Measurements from ENCODE around the gene CEACAM5.

The CEACAM5 gene

GRCh38 chr19:41687419-41687818 lies 21.0 kb upstream of the CEACAM5 start:
- Mint-ChIP-seq H3K4me3 (no peak overlapping the region), H3K27ac (no peak overlapping the region), H3K4me1 (no peaks in the 10 kb centered on the region), H3K27me3 (ENCODE audit: low read depth, poor library complexity) (peaks cover 7% of the 10 kb centered on the region), H3K9me3 (peaks cover 82% of the 10 kb centered on the region), H3K36me3 (ENCODE audit: low read depth) (no peaks in the 10 kb centered on the region)
- DNase-seq = no peak
- no peak for TF ChIP-seq CTCF (IDR thresholded peaks at IDR 0.05)

DNA sequence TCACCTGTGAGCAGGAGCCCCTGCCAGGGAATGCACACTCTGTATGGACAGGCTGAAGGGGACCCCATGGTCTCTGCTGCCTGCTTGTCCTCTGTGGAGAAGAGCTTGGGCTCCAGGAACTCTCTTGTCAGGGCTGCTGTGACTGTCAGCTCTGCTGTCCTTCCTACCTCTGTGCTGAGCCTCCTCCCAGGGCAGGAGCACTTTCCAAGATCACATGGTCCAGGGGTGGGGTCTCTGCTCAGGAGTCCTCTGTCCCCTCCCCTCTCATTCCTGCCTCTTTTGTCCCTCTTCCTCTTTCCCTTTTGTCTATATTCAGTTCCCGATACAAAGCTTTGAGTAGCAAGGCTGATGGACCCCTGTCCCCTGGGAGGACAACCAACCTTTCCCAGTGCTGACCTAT lies 20.3 kb upstream of the CEACAM5 start, which contains the start of gene CEACAM7:
CEACAM7 (minus strand) TSS at position 173 of the 400 bp plus-strand sequence; CDS start at position 68, 105 bp downstream.
- no peak for DNase-seq
- Mint-ChIP-seq H3K27ac (no peak within 1 kb of the TSS), H3K27me3 (ENCODE audit: low read depth, poor library complexity) (peaks cover 5% of the 10 kb centered on the region), H3K4me3 (no peak within 1 kb of the TSS), H3K36me3 (ENCODE audit: low read depth) (no peaks in the 10 kb centered on the region), H3K4me1 (no peaks in the 10 kb centered on the region), H3K9me3 (peaks cover 82% of the 10 kb centered on the region)
- no peak for TF ChIP-seq CTCF (IDR thresholded peaks at IDR 0.05)

DNA sequence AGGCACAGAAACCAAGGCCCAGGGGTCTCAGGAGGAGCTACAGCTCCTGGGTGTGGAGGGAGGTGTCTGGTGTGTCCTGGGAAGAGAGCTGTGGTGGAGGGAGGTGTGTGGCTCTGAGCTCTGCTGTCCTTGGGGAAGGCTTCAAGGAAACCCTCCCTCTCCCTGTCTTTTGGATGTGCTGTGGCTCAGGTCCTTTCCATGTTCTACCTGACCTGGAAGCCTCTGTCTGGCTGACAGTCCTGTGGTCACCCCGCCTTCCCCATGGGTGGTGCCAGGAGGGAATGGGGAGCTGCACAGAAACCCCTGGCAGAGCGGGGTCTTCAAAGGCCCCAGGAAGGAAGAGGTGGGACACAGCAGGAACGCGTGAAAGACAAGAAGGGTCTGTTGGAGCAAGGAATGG lies 19.7 kb upstream of the CEACAM5 start:
- peaks cover 4% of the 10 kb centered on the region for H3K27me3 Mint-ChIP-seq (ENCODE audit: low read depth, poor library complexity)
- TF ChIP-seq CTCF (IDR thresholded peaks at IDR 0.05) = no peak
- no peak for DNase-seq
- no peak overlapping the region for H3K4me3 Mint-ChIP-seq
- no peaks in the 10 kb centered on the region for H3K36me3 Mint-ChIP-seq (ENCODE audit: low read depth)
- H3K9me3 Mint-ChIP-seq = peaks cover 82% of the 10 kb centered on the region
- no peaks in the 10 kb centered on the region for H3K4me1 Mint-ChIP-seq
- H3K27ac Mint-ChIP-seq = no peak overlapping the region

DNA sequence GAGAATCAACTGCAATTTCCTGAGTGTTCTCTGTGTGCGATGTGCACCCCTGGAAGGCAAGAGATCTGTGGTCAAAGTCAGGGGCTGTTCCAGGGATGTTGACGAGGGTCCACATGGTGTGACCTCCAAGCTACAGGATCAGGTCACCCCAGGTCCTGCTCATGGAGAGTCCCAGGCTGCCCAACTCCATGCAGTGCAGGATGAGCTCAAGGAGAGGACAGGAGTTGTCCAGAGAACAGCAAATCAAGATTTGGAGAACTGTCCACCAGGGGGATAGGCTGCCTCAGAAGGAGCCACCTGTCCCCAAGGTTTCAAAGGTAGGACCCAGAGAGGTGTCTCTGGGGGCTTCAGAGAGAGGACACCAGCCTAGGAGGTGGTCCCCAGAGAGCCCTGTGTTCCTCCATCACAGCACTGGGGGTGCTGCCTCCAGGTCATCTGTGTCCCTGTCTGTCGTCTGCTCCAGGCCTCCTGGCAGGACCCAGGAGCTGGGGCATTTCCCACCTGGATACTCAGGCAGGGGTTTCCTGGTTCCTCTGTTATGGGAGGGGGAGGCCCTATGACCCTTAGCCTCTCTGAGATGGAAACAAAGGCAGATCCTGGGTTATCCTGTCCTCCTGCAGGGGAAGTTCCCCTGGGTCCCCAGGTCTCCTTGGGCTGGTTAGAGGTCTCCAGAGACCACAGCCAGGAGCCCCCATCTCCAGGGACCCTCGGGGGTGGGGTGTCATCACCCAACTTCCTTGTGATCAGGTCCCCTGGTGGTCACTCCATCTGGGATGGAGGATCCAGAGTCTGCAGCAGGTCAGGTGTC lies 18.2 kb upstream of the CEACAM5 start:
- DNase-seq = no peak
- Mint-ChIP-seq H3K9me3 (peaks cover 82% of the 10 kb centered on the region), H3K27me3 (ENCODE audit: low read depth, poor library complexity) (peaks cover 4% of the 10 kb centered on the region), H3K36me3 (ENCODE audit: low read depth) (no peaks in the 10 kb centered on the region), H3K27ac (no peak overlapping the region), H3K4me1 (no peaks in the 10 kb centered on the region), H3K4me3 (no peak overlapping the region)
- TF ChIP-seq CTCF (IDR thresholded peaks at IDR 0.05) = no peak

DNA sequence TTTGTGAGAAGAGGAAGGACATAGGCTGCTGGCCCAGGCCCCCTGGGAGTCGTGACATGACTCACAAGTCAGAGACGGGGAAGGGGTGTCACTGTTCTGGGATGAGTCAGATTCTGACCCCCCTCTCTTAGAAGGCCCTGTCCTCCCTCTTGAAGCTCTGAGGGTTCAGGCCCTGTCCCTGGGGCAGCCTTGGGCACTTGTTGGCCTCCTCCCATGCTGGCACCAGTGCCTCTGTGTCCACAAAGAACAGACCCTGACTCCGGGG lies 17.7 kb upstream of the CEACAM5 start:
- Mint-ChIP-seq H3K27ac (no peak overlapping the region), H3K4me3 (no peak overlapping the region), H3K27me3 (ENCODE audit: low read depth, poor library complexity) (peaks cover 4% of the 10 kb centered on the region), H3K4me1 (no peaks in the 10 kb centered on the region), H3K9me3 (peaks cover 82% of the 10 kb centered on the region), H3K36me3 (ENCODE audit: low read depth) (no peaks in the 10 kb centered on the region)
- no peak for TF ChIP-seq CTCF (IDR thresholded peaks at IDR 0.05)
- DNase-seq = no peak
